GM12878 (cell line): ENCODE measurements around the gene CLEC12A. TPM values are rescaled to one million over a fixed set of nuclear protein-coding genes. Genes with fewer than 3 reads are reported as not detected.
A peak's percentile ranks its signal among the peaks of the same experiment; 100 is the strongest.

ENCODE experiments used
- ATAC-seq: fragments of 200-7000 bp; cut with Tn5 transposase; 3 replicates; pipeline ENCODE4 v1.9.1; 2020; ENCODE audit warnings: mild to moderate bottlenecking, moderate library complexity
- BruUV-seq: library from RNA; stranded (reverse); fragments of 400-500 nt; replicated peaks from 2 replicates; lab custom pipeline; 2021; lab: Mats Ljungman, UMichigan
- CTCF ChIA-PET: fragments of 300-600 bp; sonication (Branson Sonifier 250); formaldehyde crosslinking; extraction: SDS; loops from one replicate; lab custom pipeline; 2021; ENCODE audit warnings: inconsistent platforms; lab: Yijun Ruan, JAX
- POLR2A ChIA-PET: fragments of 350-600 bp; formaldehyde crosslinking; extraction: SDS; loops from one replicate; lab custom pipeline; 2021; ENCODE audit warnings: inconsistent platforms; lab: Charles Lee
- RAD21 ChIA-PET: fragments of 300-600 bp; sonication (Branson Sonifier 250); formaldehyde crosslinking; loops from one replicate; lab custom pipeline; 2023; ENCODE audit warnings: antibody characterized with exemption; ENCODE audit not compliant: unreplicated experiment; lab: Charles Lee
- SMC1A ChIA-PET: fragments of 300-600 bp; sonication (Branson Sonifier 250); formaldehyde crosslinking; loops from one replicate; lab custom pipeline; 2023; ENCODE audit not compliant: unreplicated experiment, uncharacterized antibody; lab: Charles Lee
- DNase-seq: peaks from one replicate; pipeline ENCODE4 v3.0.0-alpha.2; 2011; ENCODE audit warnings: low read depth, low spot score
- FAIRE-seq: peaks from 3 replicates; lab custom pipeline; 2011; peaks lifted over from hg19 to GRCh38; lab: Jason Lieb, UNC
- H2AFZ ChIP-seq: 2 replicates; pipeline ENCODE4 v1.6.0; 2011; ENCODE audit warnings: low read depth, low read length, control low read depth; ENCODE audit not compliant: control insufficient read depth
- H3K27ac ChIP-seq: 2 replicates; pipeline ENCODE4 v1.5.1; 2011; ENCODE audit warnings: control low read depth; ENCODE audit not compliant: control insufficient read depth, insufficient read depth
- H3K27me3 ChIP-seq, 2 experiments: replicated peaks in 1 of 2; 2 replicates each; pipeline versions ENCODE4 v1.6.0 to v1.6.1; 2011; ENCODE audit warnings: low read length in 1 of 2; ENCODE audit not compliant: control insufficient read depth in 2 of 2, insufficient read depth in 2 of 2
- H3K36me3 ChIP-seq, 2 experiments: 2 replicates each; pipeline ENCODE4 v1.5.1; 2011; ENCODE audit warnings: low read length in 1 of 2; ENCODE audit not compliant: control insufficient read depth in 2 of 2, insufficient read depth in 2 of 2
- H3K4me1 ChIP-seq: 2 replicates; pipeline ENCODE4 v1.6.1; 2011; ENCODE audit warnings: mild to moderate bottlenecking, low read length, moderate library complexity, mixed read lengths; ENCODE audit not compliant: control insufficient read depth, insufficient read depth
- H3K4me2 ChIP-seq: 2 replicates; pipeline ENCODE4 v1.6.0; 2011; ENCODE audit warnings: control low read depth; ENCODE audit not compliant: control insufficient read depth, insufficient read depth
- H3K4me3 ChIP-seq: fragments of 200-600 bp; sonication (generic); 2 replicates; pipeline ENCODE4 v1.5.1; 2016
- H3K79me2 ChIP-seq: 2 replicates; pipeline ENCODE4 v1.6.0; 2011; ENCODE audit warnings: low read length; ENCODE audit not compliant: control insufficient read depth, insufficient read depth
- H3K9ac ChIP-seq: 2 replicates; pipeline ENCODE4 v1.8.0; 2011; ENCODE audit warnings: low read length, control low read depth, mixed read lengths; ENCODE audit not compliant: control insufficient read depth, insufficient read depth
- H3K9me3 ChIP-seq: replicated peaks from 3 replicates; pipeline ENCODE4 v1.5.1; 2011; ENCODE audit warnings: mild to moderate bottlenecking, low read length; ENCODE audit not compliant: control insufficient read depth, insufficient read depth
- H4K20me1 ChIP-seq: 2 replicates; pipeline ENCODE4 v1.6.0; 2011; ENCODE audit not compliant: control insufficient read depth, insufficient read depth
- EGR1 ChIP-seq, 2 experiments: IDR thresholded peaks; 1 replicate in 1 of 2; 2 replicates in 1 of 2; pipeline ENCODE4 v1.6.1; 2011 to 2012; ENCODE audit warnings: low read depth in 2 of 2, low read length in 2 of 2, borderline replicate concordance in 1 of 2, mild to moderate bottlenecking in 1 of 2, moderate library complexity in 1 of 2
- HCFC1 ChIP-seq: fragments of 150-350 bp; IDR thresholded peaks from 2 replicates; pipeline ENCODE4 v1.6.1; 2014; ENCODE audit warnings: low read length
- IRF4 ChIP-seq: IDR thresholded peaks from 2 replicates; pipeline ENCODE4 v1.6.1; 2011; ENCODE audit warnings: low read depth, low read length
- NBN ChIP-seq: fragments of 450-650 bp; IDR thresholded peaks from 2 replicates; pipeline ENCODE4 v1.6.1; 2016
- PML ChIP-seq: IDR thresholded peaks from 2 replicates; pipeline ENCODE4 v1.6.1; 2012; ENCODE audit warnings: low read length, inconsistent platforms
- POLR2AphosphoS5 ChIP-seq: IDR thresholded peaks from 2 replicates; pipeline ENCODE4 v1.6.1; 2011; ENCODE audit warnings: mild to moderate bottlenecking, low read length, inconsistent platforms
- RELA ChIP-seq: fragments of 450-650 bp; IDR thresholded peaks from 2 replicates; pipeline ENCODE4 v1.8.0; 2014; ENCODE audit warnings: borderline replicate concordance; ENCODE audit not compliant: partially characterized antibody
- ZBED1 ChIP-seq: IDR thresholded peaks from 2 replicates; pipeline ENCODE4 v1.6.1; 2016; ENCODE audit warnings: borderline replicate concordance
- ZNF207 ChIP-seq: fragments of 450-650 bp; IDR thresholded peaks from 2 replicates; pipeline ENCODE4 v1.6.1; 2014; ENCODE audit warnings: antibody characterized with exemption, mild to moderate bottlenecking, borderline replicate concordance
- ZNF24 ChIP-seq: fragments of 450-650 bp; IDR thresholded peaks from 2 replicates; pipeline ENCODE4 v1.6.1; 2017; ENCODE audit warnings: antibody characterized with exemption, mild to moderate bottlenecking
- ZNF384 ChIP-seq: IDR thresholded peaks from 2 replicates; pipeline ENCODE4 v1.6.1; 2012; ENCODE audit warnings: low read depth, mild to moderate bottlenecking, low read length, improper control_type of control experiment, borderline replicate concordance
- WGBS: methylation state at CpG from one replicate; pipeline ENCODE4 v1.1.6; 2016; ENCODE audit warnings: low lambda C conversion rate; ENCODE audit not compliant: insufficient replicate concordance, insufficient coverage; ENCODE audit errors: missing lambda C conversion rate; 5-methylcytosine and 5-hydroxymethylcytosine counted together
- in situ Hi-C: fragments of 300-500 bp; cut with MboI; formaldehyde crosslinking; loops from 9 replicates; pipeline ENCODE4 v1.14.3; 2018; ENCODE audit warnings: mixed read lengths
- intact Hi-C: fragments of 100-400 bp; cut with micrococcal nuclease; formaldehyde crosslinking; loops from one replicate; pipeline ENCODE4 v1.14.2; 2022; ENCODE audit not compliant: unreplicated experiment
- polyA plus RNA-seq, 11 experiments: library from polyadenylated mRNA; depleted of rRNA in 4 of 11; unstranded in 6 of 11; stranded (reverse) in 5 of 11; fragments of >200 nt; fragmentation: Nextera tagmentation in 4 of 11; fragmentation: Illumina TruSeq in 1 of 11; extraction: Ambion mirVana in 4 of 11; extraction: Trizol in 1 of 11; gene quantifications; 1 replicate in 1 of 11; 2 replicates in 10 of 11; pipeline versions ENCODE4 v1.2.1 to v1.2.3, GENCODE V29; 2011 to 2016; ENCODE audit warnings: inconsistent platforms in 2 of 11, missing spikeins in 2 of 11, low read depth in 1 of 11
- total RNA-seq, 4 experiments: library from RNA; depleted of rRNA in 3 of 4; stranded (reverse); fragments of >200 nt in 3 of 4; fragmentation: Illumina TruSeq in 1 of 4; extraction: Trizol in 1 of 4; gene quantifications; 2 replicates each; pipeline versions ENCODE4 v1.2.1 to v1.2.3, GENCODE V29; 2013 to 2021
- TF ChIP-seq, protein P1 (sequence below): fragments of 450-650 bp; IDR thresholded peaks from 2 replicates; pipeline ENCODE4 v1.6.1; 2016; ENCODE audit warnings: mild to moderate bottlenecking
- TF ChIP-seq, protein P2 (sequence below): IDR thresholded peaks from 2 replicates; pipeline ENCODE4 v1.6.1; 2011; ENCODE audit warnings: low read depth, low read length, improper control_type of control experiment, borderline replicate concordance
- TF ChIP-seq, protein P3 (sequence below): IDR thresholded peaks from 2 replicates; pipeline ENCODE4 v1.6.1; 2011; ENCODE audit warnings: low read depth, mild to moderate bottlenecking, low read length, moderate library complexity, borderline replicate concordance; ENCODE audit errors: extremely low read depth
- TF ChIP-seq, protein P4 (sequence below): fragments of 450-650 bp; IDR thresholded peaks from 2 replicates; pipeline ENCODE4 v1.6.1; 2014; ENCODE audit warnings: mild to moderate bottlenecking

CLEC12A gene
- total and polyA plus RNA-seq, 10 of the 15 experiments (the other 5 are each of a cell fraction or from before 2014, with no cell fraction given), result 0.07 to 0.21 TPM; not detected in 8

DNA sequence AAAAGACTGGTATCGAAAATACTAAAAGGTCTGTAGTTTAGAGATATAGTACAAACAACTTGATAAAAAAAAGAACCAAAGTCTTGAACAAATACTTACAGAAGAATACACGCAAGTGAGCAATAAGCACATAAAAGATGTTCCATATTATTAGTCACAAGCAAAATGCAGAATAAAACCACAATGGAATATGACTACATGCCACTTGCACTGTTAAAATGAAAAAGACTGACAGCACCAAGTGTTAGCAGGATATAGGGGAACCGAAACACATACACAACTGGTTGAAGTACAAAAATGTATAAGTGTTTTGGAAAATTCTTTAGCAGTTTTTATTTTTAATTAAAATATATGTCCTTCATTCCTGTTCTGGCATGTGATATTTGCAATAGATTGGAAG is 42.6 kb upstream of the CLEC12A start:
- intact Hi-C loops, result no loop called here
- Histone ChIP-seq H3K9me3 (no peaks in the 10 kb centered on the region), H4K20me1 (no peaks in the 10 kb centered on the region), H3K79me2 (no peaks in the 10 kb centered on the region), H3K27ac (no peak overlapping the region), H3K36me3 (no peaks in the 10 kb centered on the region), H3K27me3 (no peaks in the 10 kb centered on the region), H3K4me2 (no peak overlapping the region)
- WGBS, result 29% methylated on average over 3 of the region's 3 CpGs
- SMC1A ChIA-PET, result interaction anchor here (1.5 to 5.4 kb wide), 2 partner anchors 173 to 179 kb away, joined by 8 to 50 read pairs; no protein-coding TSS in a partner anchor
- TF ChIP-seq, protein P1, sequence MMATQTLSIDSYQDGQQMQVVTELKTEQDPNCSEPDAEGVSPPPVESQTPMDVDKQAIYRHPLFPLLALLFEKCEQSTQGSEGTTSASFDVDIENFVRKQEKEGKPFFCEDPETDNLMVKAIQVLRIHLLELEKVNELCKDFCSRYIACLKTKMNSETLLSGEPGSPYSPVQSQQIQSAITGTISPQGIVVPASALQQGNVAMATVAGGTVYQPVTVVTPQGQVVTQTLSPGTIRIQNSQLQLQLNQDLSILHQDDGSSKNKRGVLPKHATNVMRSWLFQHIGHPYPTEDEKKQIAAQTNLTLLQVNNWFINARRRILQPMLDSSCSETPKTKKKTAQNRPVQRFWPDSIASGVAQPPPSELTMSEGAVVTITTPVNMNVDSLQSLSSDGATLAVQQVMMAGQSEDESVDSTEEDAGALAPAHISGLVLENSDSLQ, result peak; percentile 35; the same call in 1 of the 2 replicates
- TF ChIP-seq, protein P2, sequence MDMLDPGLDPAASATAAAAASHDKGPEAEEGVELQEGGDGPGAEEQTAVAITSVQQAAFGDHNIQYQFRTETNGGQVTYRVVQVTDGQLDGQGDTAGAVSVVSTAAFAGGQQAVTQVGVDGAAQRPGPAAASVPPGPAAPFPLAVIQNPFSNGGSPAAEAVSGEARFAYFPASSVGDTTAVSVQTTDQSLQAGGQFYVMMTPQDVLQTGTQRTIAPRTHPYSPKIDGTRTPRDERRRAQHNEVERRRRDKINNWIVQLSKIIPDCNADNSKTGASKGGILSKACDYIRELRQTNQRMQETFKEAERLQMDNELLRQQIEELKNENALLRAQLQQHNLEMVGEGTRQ, result no peak
- TF ChIP-seq, all 136 proteins: peak for 1
- no TSS peak for BruUV-seq
- RAD21 ChIA-PET, result interaction anchor here (2.1 kb wide), 1 partner anchor 178 kb away, joined by 8 read pairs; no protein-coding TSS in a partner anchor
- Histone ChIP-seq H3K4me3 (no peak overlapping the region), H2AFZ (no peak overlapping the region), H3K9ac (no peak overlapping the region), H3K4me1 (no peaks in the 10 kb centered on the region)
- ATAC-seq (no peak), FAIRE-seq (no peak), DNase-seq (no peak)
- CTCF ChIA-PET, result interaction anchor here (0.9 to 5.1 kb wide), 5 partner anchors 94 to 181 kb away, joined by 3 to 97 read pairs (median 7); no protein-coding TSS in a partner anchor
- in situ Hi-C loops, result loop anchor here (5.0 kb wide), 2 partner anchors 111 to 181 kb away; no protein-coding TSS in a partner anchor
- POLR2A ChIA-PET, result no interaction called here

DNA sequence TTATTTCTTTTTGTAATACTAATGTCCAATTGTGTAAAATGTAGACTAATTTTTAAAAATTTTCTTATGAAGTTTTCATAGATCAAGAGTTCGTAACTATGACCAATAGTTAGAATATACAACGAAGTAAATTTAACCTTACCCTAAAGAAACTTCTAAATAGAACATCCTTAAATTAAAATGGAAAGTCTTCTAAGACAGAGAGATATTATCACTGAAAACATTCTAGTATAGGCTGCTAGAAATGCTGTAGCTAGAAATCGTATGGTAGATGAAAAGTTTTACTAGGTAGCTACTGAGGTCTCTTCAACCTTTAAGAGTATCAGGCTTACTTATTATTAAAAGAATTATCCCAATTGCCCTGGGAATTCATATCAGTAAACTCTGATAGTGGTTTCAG is 40.0 kb upstream of the CLEC12A start:
- H4K20me1 ChIP-seq, result no peaks in the 10 kb centered on the region
- RAD21 ChIA-PET, result interaction anchor here (0.6 kb wide), 1 partner anchor 31 kb away, joined by 3 read pairs; no protein-coding TSS in a partner anchor
- H3K36me3 ChIP-seq, result no peaks in the 10 kb centered on the region
- SMC1A ChIA-PET, result interaction anchor here (0.8 to 1.1 kb wide), 3 partner anchors 8 to 180 kb away, joined by 3 to 4 read pairs (median 3); no protein-coding TSS in a partner anchor
- H2AFZ ChIP-seq, result no peak overlapping the region
- POLR2A ChIA-PET, result no interaction called here
- H3K9ac ChIP-seq, result no peak overlapping the region
- 50% methylated on average over 3 of the region's 3 CpGs for WGBS
- BruUV-seq, result no TSS peak
- H3K79me2 ChIP-seq, result no peaks in the 10 kb centered on the region
- no peak overlapping the region for H3K4me3 ChIP-seq
- no peaks in the 10 kb centered on the region for H3K9me3 ChIP-seq
- intact Hi-C loops (no loop called here), in situ Hi-C loops (no loop called here)
- H3K27me3 ChIP-seq, result no peaks in the 10 kb centered on the region
- FAIRE-seq (no peak), DNase-seq (no peak), ATAC-seq (no peak)
- CTCF ChIA-PET, result interaction anchor here (0.5 to 2.2 kb wide), 4 partner anchors 15 to 188 kb away, joined by 3 to 6 read pairs (median 4); no protein-coding TSS in a partner anchor
- H3K27ac ChIP-seq, result no peak overlapping the region
- no peak overlapping the region for H3K4me2 ChIP-seq
- H3K4me1 ChIP-seq, result no peaks in the 10 kb centered on the region
- TF ChIP-seq NBN, result no peak
- no peak for TF ChIP-seq IRF4
- no peak for TF ChIP-seq HCFC1
- TF ChIP-seq EGR1 (IDR thresholded peaks at IDR 0.05; ENCODE audit: borderline replicate concordance in 1 of 2, low read depth in 2 of 2, low read length in 2 of 2), result no peak
- no peak for TF ChIP-seq PML
- TF ChIP-seq ZNF384, result no peak
- no peak for TF ChIP-seq ZNF207
- no peak for TF ChIP-seq RELA
- no peak for TF ChIP-seq ZBED1
- TF ChIP-seq, protein P3, sequence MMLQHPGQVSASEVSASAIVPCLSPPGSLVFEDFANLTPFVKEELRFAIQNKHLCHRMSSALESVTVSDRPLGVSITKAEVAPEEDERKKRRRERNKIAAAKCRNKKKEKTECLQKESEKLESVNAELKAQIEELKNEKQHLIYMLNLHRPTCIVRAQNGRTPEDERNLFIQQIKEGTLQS, result no peak
- TF ChIP-seq POLR2AphosphoS5, result no peak
- no peak for TF ChIP-seq ZNF24
- TF ChIP-seq, protein P4, sequence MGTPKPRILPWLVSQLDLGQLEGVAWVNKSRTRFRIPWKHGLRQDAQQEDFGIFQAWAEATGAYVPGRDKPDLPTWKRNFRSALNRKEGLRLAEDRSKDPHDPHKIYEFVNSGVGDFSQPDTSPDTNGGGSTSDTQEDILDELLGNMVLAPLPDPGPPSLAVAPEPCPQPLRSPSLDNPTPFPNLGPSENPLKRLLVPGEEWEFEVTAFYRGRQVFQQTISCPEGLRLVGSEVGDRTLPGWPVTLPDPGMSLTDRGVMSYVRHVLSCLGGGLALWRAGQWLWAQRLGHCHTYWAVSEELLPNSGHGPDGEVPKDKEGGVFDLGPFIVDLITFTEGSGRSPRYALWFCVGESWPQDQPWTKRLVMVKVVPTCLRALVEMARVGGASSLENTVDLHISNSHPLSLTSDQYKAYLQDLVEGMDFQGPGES, result no peak
